H1 (cell line): ENCODE measurements around the gene ZNF70. TPM values are rescaled to one million over a fixed set of nuclear protein-coding genes. Genes with fewer than 3 reads are reported as not detected.

ENCODE experiments used
- CTCF ChIP-seq, 3 experiments: IDR thresholded peaks; 1 replicate in 2 of 3; 2 replicates in 1 of 3; pipeline versions ENCODE4 v1.5.1 to v1.6.1; 2011; ENCODE audit warnings: low read length in 3 of 3, mild to moderate bottlenecking in 3 of 3, inconsistent platforms in 2 of 3, low read depth in 1 of 3, moderate library complexity in 1 of 3; ENCODE audit not compliant: insufficient read depth in 1 of 3; ENCODE audit errors: control extremely low read depth in 1 of 3
- GTF2F1 ChIP-seq: IDR thresholded peaks from 2 replicates; pipeline ENCODE4 v1.6.1; 2012; ENCODE audit warnings: low read depth, low read length, improper control_type of control experiment, borderline replicate concordance
- SUZ12 ChIP-seq: fragments of 200-600 bp; sonication (generic); IDR thresholded peaks from 2 replicates; pipeline ENCODE4 v1.6.1; 2012; ENCODE audit warnings: mild to moderate bottlenecking, inconsistent platforms, low read length, moderate library complexity, mixed read lengths
- polyA plus RNA-seq, 7 experiments: library from polyadenylated mRNA; depleted of rRNA in 3 of 7; stranded (reverse) in 5 of 7; unstranded in 2 of 7; fragments of >200 nt in 5 of 7; fragments of 200-250 nt in 2 of 7; gene quantifications; 1 replicate in 5 of 7; 2 replicates in 1 of 7; 4 replicates in 1 of 7; pipeline versions ENCODE4 v1.2.1 to v1.2.3, GENCODE V29; 2011 to 2013; ENCODE audit warnings: missing spikeins in 2 of 7, mixed read lengths in 2 of 7
- total RNA-seq: library from RNA; stranded (reverse); fragmentation: NEBNext Ultra II Directional; extraction: Animal tissue kit (Norgen Biotek cat#: 25700); gene quantifications from 2 replicates; pipeline ENCODE4 v1.2.1, GENCODE V29; 2021

ZNF70 gene
- total and polyA plus RNA-seq, 2 of the 8 experiments (the other 6 are each of a cell fraction or from before 2014, with no cell fraction given): 1.1 to 2.6 TPM

- TF ChIP-seq CTCF (IDR thresholded peaks at IDR 0.05; ENCODE audit: control extremely low read depth in 1 of 3, insufficient read depth in 1 of 3, low read depth in 1 of 3, low read length in 3 of 3) (no peak), SUZ12 (no peak), GTF2F1 (no peak)
- TF ChIP-seq, all 59 proteins: peak for 0
Measured at GRCh38 chr22:23793326-23793725, 42.4 kb upstream of the ZNF70 start (continued).
